Measurements from ENCODE around the gene SMG6.

- TF ChIP-seq CTCF (IDR thresholded peaks at IDR 0.05) (no peak), ZFX (IDR thresholded peaks at IDR 0.05; ENCODE audit: borderline replicate concordance) (no peak)
Measured at GRCh38 chr17:2111691-2112090, 191.9 kb downstream of the SMG6 start.

All from 22Rv1 (cell line).